ENCODE results near the gene COL25A1.
"Not testable (repeated sequence)": the region's sequence is repeated elsewhere in the genome, so short reads cannot be mapped to it uniquely, and the experiment has no call there.

COL25A1 gene

GRCh38 chr4:108900018-108900580 lies 402.4 kb downstream of the COL25A1 start:
- no peak for DNase-seq

DNA sequence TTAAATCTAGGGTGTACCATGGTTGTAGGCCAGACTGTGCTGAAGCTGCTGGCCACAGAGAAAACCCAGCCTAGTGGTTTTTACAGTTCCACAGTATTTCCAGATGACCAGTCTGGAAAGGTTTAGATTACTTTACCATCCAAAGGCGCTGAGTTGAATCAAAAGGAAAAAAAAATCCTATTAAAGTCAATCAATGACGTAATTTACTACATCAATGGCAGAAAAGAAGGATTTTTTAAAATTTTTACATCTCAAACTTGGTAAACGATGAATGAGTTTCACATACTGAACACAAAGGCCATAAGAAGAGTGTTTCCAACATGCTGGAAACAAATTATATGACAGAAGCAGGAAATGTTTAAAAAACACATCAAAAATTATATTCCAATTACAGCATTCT lies 409.0 kb downstream of the COL25A1 start:
- no peak for DNase-seq

GRCh38 chr4:108891896-108892590 lies 410.4 kb downstream of the COL25A1 start:
- DNase-seq = no peak

DNA sequence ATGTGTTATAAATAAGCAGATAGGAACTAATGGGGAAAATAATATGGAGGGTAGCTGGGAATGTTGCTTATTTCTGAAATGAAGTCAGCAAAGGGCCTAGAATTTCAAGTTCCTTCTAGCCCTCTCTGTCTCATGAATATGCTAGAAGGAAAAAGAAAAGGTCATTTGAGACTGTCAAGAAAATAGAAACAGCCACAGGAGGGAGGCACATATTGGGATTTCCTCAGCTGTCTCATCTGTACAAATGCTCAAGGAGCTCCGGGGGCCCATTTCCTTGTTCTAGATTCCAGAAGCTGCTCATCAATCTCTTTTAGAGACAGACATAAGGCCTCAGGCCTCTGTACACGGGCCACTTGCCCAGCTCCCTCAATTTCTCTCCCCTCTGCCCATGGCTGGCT lies 412.0 kb downstream of the COL25A1 start:
- DNase-seq = no peak

- DNase-seq = no peak
These were observed 412.6 kb downstream of the COL25A1 start for GRCh38 chr4:108889696-108890483.

DNA sequence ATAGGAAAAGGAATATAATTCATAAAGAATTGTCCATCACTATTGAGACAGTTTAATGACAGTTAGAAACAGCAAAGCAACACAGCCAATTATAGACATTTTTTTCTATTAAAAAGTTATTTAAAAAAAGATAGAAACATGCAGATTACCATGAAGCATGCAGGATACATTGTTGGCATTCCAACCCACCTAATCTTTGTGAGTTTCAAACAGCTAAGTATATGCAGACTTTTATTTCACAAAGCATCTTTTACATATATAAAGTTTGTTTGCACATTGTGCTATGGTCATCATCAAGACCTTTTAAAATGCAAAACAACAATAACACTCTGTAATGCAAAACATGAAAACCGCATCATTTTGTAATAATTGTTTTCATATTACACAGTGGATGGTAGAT lies 413.7 kb downstream of the COL25A1 start:
- no peak for DNase-seq

GRCh38 chr4:108887034-108887433 lies 415.4 kb downstream of the COL25A1 start:
- DNase-seq = no peak

- peak in 1 of 5 experiments; percentile 6 for DNase-seq
These were observed 417.2 kb downstream of the COL25A1 start for GRCh38 chr4:108885211-108885610.

DNA sequence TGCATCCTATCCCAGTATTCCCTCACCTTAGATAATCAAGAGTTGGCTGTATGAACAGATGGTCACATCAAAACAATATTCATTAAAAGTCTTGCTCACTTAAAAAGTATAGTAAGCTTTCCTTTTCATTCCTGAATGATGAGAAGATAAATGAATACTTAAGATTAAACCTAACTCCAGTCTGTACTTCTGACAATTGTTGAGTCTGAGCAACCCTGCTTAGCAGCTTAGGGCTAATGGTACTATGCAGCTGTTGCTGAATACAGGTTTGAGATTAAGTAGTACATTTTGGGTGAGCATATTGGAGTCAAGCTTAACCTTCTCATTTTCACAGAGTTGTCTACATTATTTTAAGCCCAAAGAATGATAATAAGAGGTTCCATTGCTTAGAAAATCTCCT lies 417.9 kb downstream of the COL25A1 start:
- no peak for DNase-seq

DNA sequence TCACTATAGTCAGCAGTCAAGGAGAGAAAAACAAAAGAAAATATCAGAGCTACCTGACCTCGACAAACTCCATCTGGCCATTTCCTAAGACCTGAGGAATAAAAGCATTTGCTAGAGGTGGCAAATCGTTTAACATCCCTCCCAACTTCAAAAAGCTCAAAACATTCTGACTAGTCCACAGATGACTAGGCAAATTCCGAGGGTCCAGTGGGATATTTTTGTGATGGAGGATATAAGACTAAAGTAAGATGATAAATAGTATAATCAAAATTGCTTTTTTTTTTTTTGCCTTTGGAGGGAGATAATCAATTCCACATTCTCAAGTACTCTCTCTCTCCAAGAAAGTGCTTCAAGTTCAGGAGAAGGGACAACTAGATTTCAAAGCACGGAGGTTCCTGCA lies 420.5 kb downstream of the COL25A1 start:
- no peak for DNase-seq

DNA sequence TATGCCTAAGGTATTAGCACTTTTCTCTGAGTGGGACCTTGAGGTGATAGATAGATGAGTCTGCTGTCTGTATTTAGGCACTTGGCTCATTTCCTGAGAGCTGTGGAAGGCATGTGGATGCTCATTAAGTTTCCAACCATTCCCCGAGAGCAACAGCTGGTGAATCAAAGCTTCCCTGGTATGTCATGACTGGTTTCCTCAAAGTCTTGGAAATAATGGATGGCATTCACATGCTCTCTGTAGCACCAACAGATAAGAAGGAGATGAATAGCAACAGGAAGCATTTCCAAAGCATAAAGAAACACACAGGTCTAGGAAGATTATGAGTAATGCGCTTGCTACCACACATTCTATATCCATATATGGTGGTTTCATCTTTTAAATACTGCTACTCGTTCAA lies 421.3 kb downstream of the COL25A1 start:
- no peak for DNase-seq

DNA sequence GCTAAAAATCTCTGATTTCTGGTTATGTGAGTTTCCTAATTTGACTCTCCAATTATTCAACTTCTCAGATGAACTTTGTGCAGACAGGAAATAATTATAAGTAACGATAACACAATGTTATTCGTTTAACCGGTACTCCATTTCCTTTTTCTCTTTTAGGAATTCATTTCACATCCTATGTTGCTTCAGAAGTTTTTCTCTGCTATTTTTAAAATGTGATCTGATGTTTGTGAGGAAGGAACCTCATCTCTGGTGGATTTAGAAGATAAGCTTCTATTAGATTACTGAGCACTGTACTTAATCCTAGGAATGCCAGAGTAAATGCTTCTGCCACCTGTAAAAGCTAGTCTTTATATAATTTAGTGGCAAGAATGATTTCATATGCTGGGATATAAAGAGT lies 423.7 kb downstream of the COL25A1 start:
- DNase-seq = no peak

DNA sequence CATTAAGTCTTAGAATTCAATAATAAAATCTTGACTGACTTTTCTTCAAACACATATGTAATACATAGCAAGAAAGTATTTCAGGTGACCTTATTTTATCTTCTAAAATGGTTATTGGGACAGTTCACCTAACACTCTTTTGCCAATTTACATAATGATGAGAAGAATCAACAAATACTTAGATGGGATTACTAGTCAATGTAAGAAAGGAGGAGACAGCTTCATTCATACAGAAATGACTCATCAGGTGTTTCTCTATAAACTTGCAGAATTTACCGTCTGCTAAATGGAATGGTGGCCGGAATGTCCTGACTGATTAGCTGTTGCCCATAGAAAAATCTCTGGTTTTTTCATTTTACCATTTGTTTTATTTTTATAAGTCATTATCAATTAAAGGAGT lies 424.6 kb downstream of the COL25A1 start:
- DNase-seq = no peak

- no peak for DNase-seq
These were observed 427.7 kb downstream of the COL25A1 start for GRCh38 chr4:108874806-108875205.

DNA sequence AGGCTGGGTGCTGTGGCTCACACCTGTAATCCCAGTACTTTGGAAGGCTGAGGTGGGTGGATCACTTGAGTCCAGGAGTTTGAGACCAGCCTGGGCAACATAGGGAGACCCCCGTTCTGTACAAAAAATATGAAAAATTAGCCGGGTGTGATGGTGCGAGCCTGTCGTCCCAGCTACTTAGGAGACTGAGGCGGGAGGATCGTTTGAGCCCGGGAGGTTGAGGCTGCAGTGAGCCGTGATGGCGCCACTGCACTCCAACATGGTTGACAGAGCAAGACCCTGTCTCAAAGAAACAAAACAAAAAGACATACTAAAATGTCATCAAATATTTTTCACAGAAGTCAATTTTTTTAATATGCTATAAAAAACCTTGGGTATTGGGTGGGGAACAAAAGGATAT lies 432.5 kb downstream of the COL25A1 start:
- DNase-seq = not testable (repeated sequence)

DNA sequence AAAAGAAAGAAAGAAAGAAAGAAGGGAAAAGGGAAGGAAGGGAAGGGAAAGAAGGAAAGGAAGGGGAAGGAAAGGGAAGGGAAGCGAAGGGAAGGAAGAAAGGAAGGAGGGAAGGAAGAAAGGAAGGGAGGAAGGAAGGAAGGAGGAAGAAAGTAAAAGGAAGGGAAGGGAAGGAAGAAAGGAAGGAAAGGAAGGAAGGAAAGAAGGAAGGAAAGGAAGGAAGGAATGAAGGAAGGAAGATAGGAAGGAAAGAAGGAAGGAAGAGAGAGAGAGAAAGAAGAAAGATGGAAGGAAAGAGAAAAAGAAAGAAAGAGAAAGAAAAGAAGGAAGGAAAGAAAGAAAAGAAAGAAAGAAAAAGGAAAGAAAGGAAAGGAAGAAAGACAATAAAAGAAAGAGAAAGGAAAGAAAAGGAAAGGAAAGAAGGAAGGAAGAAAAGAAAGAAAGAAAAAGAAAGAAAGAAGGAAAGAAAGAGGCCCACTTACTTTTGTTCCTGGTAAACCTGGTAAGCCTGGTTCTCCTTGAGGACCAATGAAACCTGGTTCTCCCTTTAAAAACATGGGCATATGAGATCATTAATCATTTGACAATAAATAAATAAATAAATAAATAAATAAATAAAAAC lies 433.7 kb downstream of the COL25A1 start:
- no peak for DNase-seq

DNA sequence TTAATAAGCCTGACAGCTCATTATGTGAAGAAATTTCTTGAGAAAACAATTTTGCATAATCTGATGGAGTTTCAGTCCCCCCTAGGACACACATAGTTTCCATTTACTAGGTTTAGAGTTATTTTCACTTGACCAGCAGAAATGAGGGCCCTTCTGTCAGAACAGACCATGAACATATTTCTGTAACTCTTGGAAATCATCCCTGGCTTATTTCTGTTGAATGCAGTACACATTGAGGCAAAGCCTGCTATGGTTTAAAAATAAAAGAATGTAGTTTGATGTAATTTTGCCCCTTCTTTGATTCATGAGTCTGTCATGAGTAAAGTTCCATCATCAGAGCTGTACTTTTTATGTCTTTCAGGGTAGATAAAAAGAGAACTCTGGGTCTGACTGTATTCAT lies 435.0 kb downstream of the COL25A1 start:
- no peak for DNase-seq

GRCh38 chr4:108861334-108861733 lies 441.1 kb downstream of the COL25A1 start:
- DNase-seq = peak in 1 of 5 experiments; percentile 5

DNA sequence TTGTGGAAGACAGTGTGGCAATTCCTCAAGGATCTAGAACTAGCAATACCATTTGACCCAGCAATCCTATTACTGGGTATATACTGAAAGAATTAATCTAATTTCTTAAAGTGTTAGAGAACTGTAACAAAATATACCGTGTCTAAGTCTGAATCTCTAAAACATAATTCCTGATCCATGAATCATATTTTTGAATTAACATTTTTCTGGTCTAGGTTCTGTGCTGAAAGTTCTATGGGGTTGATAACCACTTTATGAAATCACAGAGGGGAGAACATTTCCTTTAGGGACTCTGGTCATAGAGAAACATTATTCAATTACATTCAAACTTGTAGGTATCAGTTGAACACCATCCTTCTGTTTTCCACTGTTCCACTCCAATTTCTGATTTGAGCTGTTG lies 447.7 kb downstream of the COL25A1 start:
- no peak for DNase-seq

DNA sequence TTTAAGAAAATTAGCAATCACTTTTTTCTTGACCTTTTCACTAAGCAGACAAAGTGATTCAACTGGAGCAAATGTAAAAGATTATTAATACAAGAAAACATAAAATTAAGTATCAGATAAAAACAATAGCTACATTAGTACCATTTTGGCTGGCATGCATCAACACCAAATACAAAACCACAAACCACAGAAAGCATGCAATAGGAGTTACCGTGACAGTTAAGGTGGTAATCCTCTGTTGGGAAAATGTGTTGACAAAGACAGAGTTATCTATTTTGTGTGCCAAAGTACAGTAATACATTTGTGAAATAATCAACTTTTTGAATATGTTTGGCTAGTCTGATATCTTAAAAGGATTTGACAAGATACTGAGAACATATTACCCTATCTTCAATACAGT lies 449.8 kb downstream of the COL25A1 start:
- DNase-seq = peak in 1 of 5 experiments; percentile 24

DNA sequence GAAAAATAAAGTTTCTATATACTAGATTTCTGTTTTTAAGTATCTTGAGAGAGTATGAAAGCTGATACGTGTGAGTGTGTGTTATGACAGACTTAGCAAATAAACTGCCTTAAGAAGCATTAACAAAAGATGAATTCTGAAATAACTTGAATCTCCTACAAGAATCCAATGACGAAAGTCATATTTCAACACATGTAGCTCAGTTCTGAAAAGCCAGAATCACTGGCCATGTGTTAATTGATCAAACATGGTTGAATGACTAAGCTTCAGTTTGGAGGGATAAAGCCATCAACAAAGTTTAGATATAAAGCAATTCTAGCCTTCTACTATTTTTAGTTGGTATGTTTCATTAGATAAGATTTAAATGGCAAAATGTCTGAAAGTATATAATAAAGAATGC lies 451.1 kb downstream of the COL25A1 start:
- DNase-seq = no peak

GRCh38 chr4:108850219-108850649 lies 452.2 kb downstream of the COL25A1 start:
- DNase-seq = peak in 1 of 5 experiments; percentile 29

GRCh38 chr4:108849611-108850168 lies 452.8 kb downstream of the COL25A1 start:
- peak in 1 of 5 experiments; percentile 52 for DNase-seq

All from T-helper 2 cell (primary cell).